GM19043 (cell line): ENCODE data around the gene SIPA1L2.

ENCODE experiments used
- ATAC-seq: cut with Tn5 transposase; IDR thresholded peaks from one replicate; pipeline ENCODE4 v1.9.1; 2021; ENCODE audit warnings: low read depth; ENCODE audit not compliant: unreplicated experiment

SIPA1L2 gene

GRCh38 chr1:232644209-232644608 is 14.3 kb upstream of the SIPA1L2 start:
- ATAC-seq: no peak

DNA sequence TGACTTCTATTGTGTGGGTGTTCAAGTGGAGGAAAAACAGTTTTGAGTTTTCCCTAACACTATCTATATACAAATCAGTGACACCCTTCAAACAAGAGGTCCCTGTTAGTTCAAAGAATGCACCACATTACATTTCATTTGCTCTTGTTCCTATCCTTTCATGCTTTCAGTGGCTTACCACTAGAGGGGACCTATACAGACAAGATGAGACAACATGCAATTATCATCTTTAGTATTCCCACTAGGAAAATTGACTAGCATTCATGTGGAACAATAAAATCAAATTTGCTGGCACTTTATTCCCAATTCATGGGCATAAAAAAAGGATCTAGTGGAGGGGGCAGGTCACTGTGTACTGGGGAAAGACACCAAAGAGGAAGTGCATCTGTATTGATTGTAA is 13.3 kb upstream of the SIPA1L2 start:
- ATAC-seq: no peak

GRCh38 chr1:232641507-232641906 is 11.6 kb upstream of the SIPA1L2 start:
- no peak for ATAC-seq

DNA sequence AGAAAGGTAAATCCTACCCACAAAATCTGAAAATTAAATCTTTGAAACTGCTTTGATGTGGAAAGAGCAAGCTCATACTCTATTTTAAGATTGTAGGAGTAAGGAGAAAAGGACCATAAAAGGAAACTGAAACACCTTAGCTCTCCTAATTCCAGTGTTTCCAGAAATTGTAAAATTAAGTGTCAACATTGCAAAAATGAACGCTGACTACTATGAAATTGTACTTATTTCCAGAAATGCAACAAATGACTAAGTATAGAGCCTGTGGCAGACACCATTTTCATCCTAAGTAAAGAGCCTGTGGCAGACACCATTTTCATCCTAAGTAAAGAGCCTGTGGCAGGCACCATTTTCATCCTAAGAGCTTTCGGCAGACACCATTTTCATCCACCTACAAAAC is 6.9 kb upstream of the SIPA1L2 start:
- ATAC-seq: no peak

DNA sequence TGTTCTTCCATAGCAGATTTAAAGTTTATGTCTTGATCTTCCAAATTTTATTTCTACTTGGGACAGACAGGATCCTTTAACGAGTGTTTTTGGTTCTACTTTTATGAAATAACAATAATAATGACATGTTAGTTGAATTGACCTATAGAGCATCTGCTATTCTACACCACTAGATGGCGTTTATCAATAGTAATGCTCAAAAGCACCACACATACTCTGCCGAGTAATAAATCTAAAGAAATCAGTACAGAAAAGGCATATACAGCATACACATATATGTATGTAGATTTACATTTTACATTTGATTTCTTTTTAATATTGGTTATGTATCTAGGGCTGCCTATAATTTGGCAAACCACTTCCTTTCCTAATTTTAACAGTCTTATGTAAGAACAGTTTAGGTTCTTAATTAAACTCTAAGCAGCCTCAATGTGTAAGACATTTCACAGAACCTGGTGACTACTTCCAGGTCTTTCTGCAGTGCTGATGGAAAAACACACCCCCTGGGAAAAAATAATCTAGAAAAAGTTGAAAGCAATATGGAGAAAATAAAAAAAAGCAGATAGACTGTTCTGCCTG is 5.9 kb upstream of the SIPA1L2 start:
- ATAC-seq: peak; percentile 66

DNA sequence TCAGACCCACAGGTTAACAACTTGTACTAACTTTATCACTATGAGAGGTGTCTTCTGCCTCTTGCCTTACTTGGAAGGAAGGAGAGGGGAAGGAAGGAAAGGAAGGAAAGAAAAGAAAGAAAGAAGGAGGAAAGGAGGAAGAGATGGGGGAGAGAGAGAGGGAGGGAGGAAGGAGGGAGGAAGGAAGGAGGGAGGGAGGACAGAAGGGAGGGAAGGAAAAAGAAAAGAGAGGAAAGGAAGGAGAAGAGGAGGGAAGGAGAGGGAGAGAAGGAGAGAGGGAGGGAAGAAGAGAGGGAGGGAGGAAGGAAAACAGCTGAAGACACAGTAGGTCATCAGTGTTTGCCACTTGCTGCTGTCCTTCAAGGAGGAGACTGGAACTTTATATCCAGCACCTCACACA is 5.3 kb upstream of the SIPA1L2 start:
- no peak for ATAC-seq

DNA sequence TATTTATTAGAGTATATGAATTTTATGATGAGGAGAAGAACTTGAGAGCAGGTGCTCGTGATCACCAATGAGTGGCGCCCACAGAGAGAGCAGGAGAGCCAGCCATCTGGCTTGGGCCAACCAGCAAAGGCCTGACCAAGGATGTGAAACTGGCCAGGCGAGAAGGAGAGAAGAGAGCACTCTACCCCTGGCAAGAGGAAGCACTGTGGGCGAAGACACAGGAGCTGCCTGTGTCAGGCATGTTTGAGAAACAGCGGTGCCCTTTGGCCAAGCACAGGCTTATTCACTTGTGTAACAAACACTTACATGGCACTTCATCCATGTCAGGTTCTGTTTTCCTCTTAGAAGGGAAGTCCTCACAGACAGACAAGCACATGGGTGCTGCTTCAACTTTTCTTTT is 4.2 kb upstream of the SIPA1L2 start:
- ATAC-seq: no peak

DNA sequence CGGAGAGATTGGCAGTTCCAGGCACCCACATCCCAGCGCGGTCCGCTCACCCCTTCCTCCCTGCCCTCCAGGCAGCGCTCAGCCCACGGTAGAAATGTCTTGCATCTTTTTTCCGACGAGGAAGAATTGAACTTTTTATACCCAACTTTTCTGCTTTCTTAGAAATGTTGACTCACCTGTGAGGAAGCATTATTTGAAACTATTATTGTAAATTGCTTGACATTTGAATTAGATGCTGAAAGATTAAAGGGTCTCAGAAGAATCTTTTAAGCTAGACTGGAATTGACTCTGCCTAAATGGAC is 912 bp upstream of the SIPA1L2 start:
- ATAC-seq: no peak

DNA sequence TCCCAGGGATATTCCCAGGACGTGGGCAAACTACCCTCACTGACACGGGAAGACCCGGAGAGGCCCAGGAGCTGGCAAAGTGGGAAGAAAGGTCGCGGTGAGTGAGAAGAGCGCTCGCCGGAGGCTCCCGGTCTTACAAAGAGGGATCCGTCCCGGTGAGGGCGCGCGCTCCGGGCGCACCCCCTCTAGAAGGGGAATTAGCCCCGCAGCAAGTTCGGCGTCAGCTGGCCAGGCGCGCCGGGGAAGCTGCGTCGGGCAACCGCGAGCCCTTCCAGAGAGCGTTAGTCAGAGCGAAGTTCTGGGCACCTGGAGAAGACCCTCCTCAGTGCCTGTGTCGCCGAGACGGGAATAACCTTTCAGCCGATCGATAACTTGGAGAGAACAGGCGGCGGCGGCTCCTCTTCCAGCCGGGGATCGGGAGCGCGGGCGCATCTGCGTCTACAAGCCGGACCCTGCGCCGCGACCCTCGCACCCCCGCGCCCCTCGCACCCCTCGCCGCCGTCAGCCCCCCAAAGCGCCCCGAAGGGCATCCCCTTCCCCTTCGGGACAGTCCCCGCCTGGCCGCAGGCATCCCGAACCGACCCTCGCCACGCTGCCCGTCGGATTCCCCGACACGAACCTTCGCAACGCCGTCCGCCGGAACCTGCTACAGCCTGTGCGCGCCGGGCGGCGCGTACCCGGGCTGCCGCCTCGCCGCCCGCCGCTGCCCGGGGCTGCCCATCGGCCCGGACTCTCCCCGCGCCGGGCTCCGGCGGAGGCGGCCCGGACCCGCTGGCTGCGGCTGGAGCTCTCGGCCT is 485 bp downstream of the SIPA1L2 start:
- ATAC-seq: peak; percentile 39

DNA sequence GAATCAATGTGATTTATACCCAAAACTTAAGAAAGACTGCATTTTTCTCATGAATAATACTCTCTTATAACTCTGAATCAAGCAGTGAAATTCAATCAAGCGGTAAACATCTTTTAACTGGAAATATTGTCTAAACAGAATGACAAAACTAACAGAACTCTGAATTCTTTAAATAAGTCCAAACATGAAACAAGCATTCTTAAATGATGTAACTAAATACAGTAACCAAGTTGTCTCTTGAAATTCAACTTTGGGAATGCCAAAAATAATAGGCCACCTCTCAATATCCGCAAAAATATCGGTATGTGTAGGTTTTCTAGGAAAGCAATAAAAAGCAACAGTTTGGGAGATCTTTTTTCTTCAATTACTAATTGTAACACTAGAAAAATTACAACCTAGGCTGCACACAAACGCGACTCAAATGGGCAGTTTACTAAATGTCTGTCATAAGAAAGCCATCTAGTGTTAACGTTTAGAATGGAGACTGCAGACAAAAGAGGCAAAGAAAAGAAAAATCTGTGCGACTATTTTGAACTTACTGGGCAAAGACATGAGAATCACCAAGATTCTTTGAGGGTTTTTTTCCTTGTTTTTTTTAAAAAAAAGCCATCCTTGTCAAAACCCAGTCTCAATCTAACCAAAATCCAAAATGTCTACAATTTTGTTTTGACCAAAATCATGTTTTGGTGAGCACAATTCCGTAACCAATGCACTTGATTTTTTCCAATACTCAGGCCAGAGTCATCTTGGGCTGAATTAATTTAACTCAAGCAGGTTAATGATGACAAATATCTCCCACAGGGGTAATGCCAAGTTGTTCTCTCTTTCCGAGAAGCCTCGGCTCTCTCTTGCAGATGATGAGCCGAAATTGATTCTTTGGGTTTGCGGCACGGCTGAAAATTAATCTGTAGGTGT is 1.3 kb downstream of the SIPA1L2 start:
- no peak for ATAC-seq

- no peak for ATAC-seq
Observed at GRCh38 chr1:232627645-232628334, 2.1 kb downstream of the SIPA1L2 start.

DNA sequence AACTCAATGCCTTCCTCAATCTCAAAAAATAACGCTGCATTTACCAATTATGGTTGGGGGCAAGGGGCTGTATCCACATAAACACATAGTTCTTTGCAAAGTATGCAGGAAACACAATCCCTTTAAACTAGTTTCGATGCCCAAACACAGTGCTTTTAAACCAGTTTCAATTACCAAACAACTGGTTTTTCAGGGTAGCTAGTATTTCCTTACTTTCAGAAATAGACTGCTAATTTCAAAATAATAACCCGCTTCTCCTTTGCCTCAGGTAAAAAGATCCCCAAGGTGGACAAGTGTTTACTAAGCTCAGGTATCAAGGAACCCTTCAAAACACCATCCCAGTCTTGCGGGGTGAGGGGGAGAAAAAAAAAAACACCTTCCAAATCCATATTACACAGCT is 2.8 kb downstream of the SIPA1L2 start:
- no peak for ATAC-seq

DNA sequence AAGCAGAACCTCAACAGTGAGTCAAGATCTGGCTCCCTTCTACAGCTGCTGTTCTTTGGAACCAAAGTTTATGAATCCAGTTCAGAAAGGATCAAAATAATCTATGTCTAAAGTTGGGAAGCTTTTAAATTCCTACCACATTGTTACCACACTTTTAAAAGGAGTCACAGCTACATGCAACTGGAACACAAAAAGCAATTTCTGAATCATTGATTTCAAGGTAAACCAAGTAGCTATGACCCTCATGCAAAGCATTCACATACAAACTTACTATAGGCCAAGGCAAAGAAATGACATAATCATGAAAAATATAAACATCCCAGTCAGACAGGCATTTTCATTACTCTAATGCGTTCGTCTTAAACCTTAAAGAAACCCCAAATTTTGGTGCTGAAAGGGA is 3.5 kb downstream of the SIPA1L2 start:
- no peak for ATAC-seq

DNA sequence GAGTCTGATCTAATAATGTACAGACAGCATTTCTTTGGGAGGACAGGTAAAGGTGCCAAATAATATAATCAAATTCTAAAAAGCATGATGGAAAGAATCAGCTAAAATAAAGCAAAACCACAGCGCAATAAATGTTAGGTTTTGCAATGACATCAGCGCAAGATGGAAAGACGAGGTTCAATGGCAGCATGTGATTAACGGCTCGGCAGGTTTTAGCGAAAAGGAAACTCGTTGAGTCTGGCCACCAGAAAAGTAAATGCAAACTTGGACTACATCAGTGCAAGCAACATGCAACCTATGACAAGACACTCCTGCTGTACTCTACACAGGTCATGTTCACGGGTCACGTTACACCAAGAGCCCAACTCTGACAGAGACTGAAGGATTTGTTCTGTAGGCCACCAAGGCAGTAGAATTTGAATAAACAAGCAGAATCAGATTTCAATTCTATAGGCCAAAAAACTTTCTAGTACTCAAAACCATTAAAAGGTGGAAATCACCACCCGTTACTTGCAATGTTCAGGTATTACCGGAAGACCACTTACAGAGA is 4.5 kb downstream of the SIPA1L2 start:
- no peak for ATAC-seq

GRCh38 chr1:232624546-232625281 is 5.2 kb downstream of the SIPA1L2 start:
- ATAC-seq: no peak

DNA sequence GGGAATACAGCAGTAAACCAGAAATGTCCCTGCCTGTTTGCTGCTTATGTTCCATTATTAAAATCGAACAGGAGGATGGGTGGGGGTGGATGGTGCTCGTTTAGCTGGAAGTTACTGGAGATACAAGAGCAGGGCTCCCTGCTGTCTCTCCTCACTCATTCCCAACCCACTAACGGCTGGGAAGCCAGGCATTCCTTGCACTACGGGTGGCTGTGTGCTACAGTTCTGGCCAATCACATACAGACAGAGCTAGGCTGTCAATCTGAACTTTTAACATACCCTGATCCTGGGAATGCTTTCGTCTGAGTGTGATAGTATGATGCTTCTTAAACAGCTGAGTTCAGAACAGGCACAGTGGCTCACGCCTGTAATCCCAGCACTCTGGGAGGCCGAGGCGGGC is 7.0 kb downstream of the SIPA1L2 start:
- ATAC-seq: no peak

DNA sequence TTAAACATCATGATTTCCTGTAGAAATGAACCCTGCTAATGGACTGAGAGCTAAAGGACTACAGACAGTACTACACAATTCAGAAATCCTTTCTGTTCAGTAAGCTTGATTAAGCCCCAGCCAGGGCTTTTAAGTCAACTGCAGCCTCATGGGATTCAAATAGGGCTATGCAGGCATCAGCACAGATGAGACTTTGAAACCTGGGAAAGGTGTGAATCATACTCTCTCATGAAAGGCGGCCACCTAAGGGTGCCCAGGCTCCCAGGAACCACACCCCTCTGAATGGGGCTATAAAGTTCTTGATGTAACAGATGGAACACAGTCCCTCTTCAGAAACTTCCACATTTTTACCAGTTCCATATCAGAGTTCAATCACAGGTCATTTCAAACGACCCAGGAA is 7.6 kb downstream of the SIPA1L2 start:
- no peak for ATAC-seq

- no peak for ATAC-seq
Observed at GRCh38 chr1:232621050-232621449, 8.9 kb downstream of the SIPA1L2 start.

DNA sequence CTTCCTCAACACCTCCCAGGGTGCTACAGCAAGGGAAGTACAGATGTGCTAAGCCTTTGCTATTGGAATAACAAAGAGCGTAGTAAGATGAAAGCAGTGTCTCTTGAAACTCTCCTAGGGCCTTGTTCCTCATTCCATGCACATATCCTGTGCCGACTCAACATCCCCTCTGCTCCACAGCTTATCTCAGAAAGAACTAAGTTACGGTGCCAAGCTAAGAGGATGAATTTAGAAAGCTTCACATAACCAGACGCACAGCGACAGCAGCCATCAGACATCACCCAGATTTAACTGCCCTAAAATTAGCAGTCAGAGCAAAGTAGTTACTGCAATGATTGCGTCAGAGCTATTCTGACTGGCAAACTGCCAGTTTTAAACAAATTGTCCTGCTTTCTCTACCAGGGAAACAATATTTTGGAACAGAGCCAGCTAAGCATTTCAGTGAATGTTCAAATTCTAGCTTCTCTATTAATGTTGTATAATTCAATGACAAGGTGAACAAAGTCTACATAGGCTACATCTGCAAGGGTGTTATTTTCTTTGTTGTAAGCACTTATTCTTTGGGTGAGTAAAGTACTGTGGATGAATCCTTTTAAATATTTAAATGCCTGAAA is 9.5 kb downstream of the SIPA1L2 start:
- no peak for ATAC-seq

DNA sequence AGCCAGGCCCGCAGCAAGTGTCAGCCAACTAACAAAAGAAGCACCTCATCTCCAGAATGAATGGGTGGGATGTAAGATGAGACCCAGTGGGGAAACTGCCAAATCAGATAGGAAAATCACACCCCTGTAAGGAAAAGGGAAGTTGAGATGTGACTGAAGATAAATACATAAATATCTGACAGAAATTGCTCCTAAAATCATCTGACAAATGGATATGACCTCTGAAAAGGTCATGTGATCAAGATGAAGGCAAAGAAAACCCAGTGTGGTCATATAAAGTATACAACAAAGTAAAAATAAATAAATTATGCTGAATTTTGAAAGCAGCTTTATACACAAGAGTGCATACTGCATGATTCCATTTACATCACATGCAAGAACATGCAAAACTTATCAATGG is 12.7 kb downstream of the SIPA1L2 start:
- ATAC-seq: no peak
